Amygdala (tissue), 56 donors: ENCODE measurements around the gene C14orf119.

Source experiments
- DNase-seq, 56 donors: peaks; one replicate each; lab custom pipeline; 2025; lab: John Stamatoyannopoulos, UW

Gene C14orf119

GRCh38 chr14:23095196-23096108, at the start of gene C14orf119:
TSS of gene C14orf119 (plus strand) at chr14:23095505. CDS start at chr14:23097659, 2,154 bp downstream.
- DNase-seq = no peak

- no peak for DNase-seq
Measured at GRCh38 chr14:23047034-23047634, 48.2 kb upstream of the C14orf119 start.

GRCh38 chr14:23047751-23048693, 47.3 kb upstream of the C14orf119 start:
- DNase-seq = no peak

- DNase-seq = no peak
Measured at GRCh38 chr14:23049011-23049410, 46.3 kb upstream of the C14orf119 start.

- DNase-seq = no peak
Measured at GRCh38 chr14:23051141-23052057, 43.9 kb upstream of the C14orf119 start.

GRCh38 chr14:23052182-23052623, 43.1 kb upstream of the C14orf119 start:
- no peak for DNase-seq

- DNase-seq = no peak
Measured at GRCh38 chr14:23052671-23053070, 42.6 kb upstream of the C14orf119 start.

- DNase-seq = no peak
Measured at GRCh38 chr14:23053426-23053825, 41.9 kb upstream of the C14orf119 start.

- no peak for DNase-seq
Measured at GRCh38 chr14:23054000-23054811, 41.1 kb upstream of the C14orf119 start.

- no peak for DNase-seq
Measured at GRCh38 chr14:23055147-23055550, 40.2 kb upstream of the C14orf119 start.

- DNase-seq = no peak
Measured at GRCh38 chr14:23055621-23056144, 39.6 kb upstream of the C14orf119 start.

- no peak for DNase-seq
Measured at GRCh38 chr14:23056145-23056955, 39.0 kb upstream of the C14orf119 start.

GRCh38 chr14:23056956-23057756, 38.1 kb upstream of the C14orf119 start, which contains the start of gene CDH24:
TSS of gene CDH24 (minus strand) at chr14:23057520. CDS start at chr14:23055733, 1,787 bp downstream.
- DNase-seq = no peak

- DNase-seq = no peak
Measured at GRCh38 chr14:23057757-23058653, 37.3 kb upstream of the C14orf119 start.
